HG02678 (cell line): Measurements from ENCODE around the gene WFDC13.
"Not testable (repeated sequence)": the region's sequence is repeated elsewhere in the genome, so short reads cannot be mapped to it uniquely, and the experiment has no call there.

ENCODE experiments used
- ATAC-seq: cut with Tn5 transposase; IDR thresholded peaks from one replicate; pipeline ENCODE4 v1.9.1; 2021; ENCODE audit warnings: mild to moderate bottlenecking, moderate library complexity; ENCODE audit not compliant: unreplicated experiment

The WFDC13 gene, protein sequence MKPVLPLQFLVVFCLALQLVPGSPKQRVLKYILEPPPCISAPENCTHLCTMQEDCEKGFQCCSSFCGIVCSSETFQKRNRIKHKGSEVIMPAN

DNA sequence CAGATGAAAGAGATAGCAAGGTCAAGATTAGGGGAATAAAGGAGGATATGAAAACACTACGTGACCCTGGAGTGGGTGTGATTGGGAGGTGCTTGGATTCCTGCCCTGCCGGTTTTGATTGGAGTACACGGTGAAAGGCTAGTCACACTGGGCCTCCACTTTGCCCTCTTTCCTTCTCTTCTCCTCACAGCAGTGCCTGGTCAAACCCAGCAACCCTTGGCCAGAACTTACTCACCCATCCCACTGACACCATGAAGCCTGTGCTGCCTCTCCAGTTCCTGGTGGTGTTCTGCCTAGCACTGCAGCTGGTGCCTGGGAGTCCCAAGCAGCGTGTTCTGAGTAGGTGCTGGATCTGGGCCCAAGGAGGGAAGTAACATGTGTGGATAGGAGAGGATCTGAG lies at the start of gene WFDC13:
Gene WFDC13 (plus strand): TSS at position 166 of the 400 bp plus-strand sequence. CDS start 86 bp downstream, at position 252.
- ATAC-seq = no peak

DNA sequence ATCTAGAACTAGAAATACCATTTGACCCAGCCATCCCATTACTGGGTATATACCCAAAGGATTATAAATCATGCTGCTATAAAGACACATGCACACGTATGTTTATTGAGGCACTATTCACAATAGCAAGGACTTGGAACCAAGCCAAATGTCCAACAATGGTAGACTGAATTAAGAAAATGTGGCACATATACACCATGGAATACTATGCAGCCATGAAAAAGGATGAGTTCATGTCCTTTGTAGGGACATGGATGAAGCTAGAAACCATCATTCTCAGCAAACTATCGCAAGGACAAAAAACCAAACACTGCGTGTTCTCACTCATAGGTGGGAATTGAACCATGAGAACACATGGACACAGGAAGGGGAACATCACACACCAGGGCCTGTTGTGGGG lies 44.8 kb upstream of the WFDC13 start:
- ATAC-seq = not testable (repeated sequence)

DNA sequence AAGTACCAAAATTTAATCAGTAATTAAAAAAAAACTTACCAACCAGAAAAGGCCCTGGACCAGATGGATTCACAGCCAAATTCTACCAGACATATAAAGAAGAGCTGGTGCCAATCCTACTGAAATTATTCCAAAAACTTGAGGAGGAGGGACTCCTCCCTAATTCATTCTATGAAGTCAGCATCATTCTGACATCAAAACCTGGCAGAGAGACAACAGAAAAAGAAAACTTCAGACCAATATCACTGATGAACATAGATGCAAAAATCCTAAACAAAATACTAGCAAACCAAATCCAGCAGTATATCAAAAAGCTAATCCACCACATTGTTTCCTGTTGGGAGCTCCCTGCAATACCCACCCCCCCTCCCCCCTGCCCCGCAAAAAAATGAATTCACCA lies 31.7 kb upstream of the WFDC13 start, which contains the start of gene WFDC11:
Gene WFDC11 (minus strand): TSS at position 101 of the 400 bp plus-strand sequence. CDS start 19,639 bp downstream, outside the sequence.
- ATAC-seq = no peak

DNA sequence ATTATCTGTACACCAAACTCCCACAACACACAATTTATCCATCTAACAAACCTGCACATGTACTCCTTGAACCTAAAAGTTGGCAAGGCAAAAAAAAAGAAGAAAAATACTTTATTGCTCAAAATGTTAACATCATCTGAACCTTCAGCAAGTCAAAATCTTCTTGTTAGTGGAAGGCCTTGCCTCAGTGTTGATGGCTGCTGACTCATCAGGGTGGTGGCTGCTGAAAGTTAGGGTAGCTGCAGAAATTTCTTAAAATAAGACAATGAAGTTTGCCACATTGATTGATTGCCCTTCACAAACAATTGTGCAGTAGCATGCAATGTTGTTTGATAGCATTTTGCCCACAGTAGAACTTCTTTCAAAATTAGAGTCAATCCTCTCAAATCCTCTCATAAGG lies 29.1 kb upstream of the WFDC13 start:
- ATAC-seq = no peak

- ATAC-seq = no peak
These were observed 22.2 kb upstream of the WFDC13 start for GRCh38 chr20:45679650-45680049.

GRCh38 chr20:45685896-45686295 lies 15.9 kb upstream of the WFDC13 start:
- no peak for ATAC-seq

- not testable (repeated sequence) for ATAC-seq
These were observed 8.5 kb upstream of the WFDC13 start for GRCh38 chr20:45693346-45693745.

GRCh38 chr20:45695496-45695895 lies 6.3 kb upstream of the WFDC13 start:
- ATAC-seq = no peak

- ATAC-seq = no peak
These were observed 734 bp upstream of the WFDC13 start for GRCh38 chr20:45701104-45701503.

GRCh38 chr20:45704969-45705637 lies 3.3 kb downstream of the WFDC13 start, which contains the start of gene WFDC10B:
Gene WFDC10B (minus strand): TSS chr20:45705019. CDS start chr20:45685992, 19,027 bp downstream.
- ATAC-seq = no peak

GRCh38 chr20:45716141-45716688 lies 14.4 kb downstream of the WFDC13 start:
- ATAC-seq = not testable (repeated sequence)

- no peak for ATAC-seq
These were observed 20.2 kb downstream of the WFDC13 start, which contains the start of gene SPINT4 for GRCh38 chr20:45722047-45722446. Gene SPINT4 (plus strand): TSS chr20:45722347. CDS start chr20:45722368, 21 bp downstream.

DNA sequence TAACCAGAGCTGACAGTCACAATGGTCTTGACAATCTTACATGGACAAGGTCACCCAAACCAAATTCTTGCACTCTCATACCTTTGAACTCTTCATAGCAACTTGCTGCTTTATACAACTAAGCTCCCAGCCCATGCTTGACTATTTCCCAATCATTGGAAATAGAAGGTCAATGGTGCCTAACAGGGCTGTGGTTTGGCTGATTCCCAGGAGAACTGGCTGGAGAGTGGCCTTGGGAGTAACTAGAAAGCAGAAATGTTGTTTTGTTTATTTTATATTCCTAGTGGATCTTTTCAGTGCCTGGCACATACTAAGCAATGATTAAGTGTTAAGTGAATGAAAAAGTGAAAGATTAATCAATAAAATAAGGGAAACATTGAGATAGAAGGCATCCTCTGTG lies 23.3 kb downstream of the WFDC13 start:
- ATAC-seq = no peak

GRCh38 chr20:45727044-45727443 lies 25.2 kb downstream of the WFDC13 start:
- ATAC-seq = no peak

DNA sequence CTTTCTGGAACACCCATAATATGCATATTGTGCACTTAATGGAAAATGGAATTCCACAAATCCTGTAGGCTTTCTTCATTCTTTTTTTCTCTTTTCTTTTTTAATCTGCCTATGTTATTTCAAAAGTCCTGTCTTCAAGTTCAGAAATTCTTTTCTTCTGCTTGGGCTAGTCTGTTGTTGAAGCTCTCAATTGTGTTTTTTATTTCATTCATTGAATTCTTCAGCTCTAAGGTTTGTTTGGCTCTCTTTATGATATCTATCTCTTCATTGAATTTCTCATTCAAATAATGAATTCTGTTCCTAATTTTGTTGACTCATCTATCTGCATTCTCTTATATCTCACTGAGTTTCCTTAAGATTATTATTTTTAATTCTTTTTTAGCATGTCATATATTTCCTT lies 30.4 kb downstream of the WFDC13 start:
- no peak for ATAC-seq

DNA sequence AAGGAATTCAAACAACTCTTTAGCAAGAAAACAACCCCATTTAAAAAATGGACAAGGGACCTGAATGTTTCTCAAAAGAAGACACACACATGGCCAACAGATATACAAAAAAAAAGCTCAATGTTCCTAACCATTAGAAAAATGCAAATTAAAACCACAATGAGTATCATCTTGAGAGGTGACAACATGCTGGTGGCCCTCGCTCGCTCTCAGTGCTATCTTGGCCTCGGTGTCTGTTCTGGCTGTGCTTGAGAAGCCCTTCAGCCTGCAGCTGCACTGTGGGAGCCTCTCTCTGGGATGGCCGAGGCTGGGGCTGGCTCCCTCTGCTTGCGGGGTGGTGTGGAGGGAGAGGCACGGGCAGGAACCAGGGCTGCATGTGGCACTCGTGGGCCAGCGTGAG lies 33.7 kb downstream of the WFDC13 start:
- ATAC-seq = no peak

- ATAC-seq = no peak
These were observed 34.1 kb downstream of the WFDC13 start for GRCh38 chr20:45735988-45736387.

DNA sequence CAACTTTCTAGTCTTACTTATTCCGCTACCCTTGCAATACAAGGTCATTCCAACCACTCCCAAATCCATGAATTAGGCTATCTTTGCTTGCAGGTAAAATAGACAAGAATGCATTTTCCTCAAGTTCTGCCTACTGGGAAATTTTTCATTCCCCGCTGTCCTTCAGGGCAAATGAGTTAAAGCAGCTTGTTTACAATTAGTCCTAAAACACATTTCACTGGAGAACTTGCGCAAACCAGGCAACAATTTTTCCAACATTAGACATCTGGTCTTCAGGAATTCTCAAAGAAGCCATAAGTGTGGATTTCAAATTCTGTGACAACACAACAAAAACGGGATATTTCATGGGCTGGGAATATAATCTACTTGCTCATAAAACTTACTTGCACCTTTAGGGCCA lies 40.8 kb downstream of the WFDC13 start:
- no peak for ATAC-seq

DNA sequence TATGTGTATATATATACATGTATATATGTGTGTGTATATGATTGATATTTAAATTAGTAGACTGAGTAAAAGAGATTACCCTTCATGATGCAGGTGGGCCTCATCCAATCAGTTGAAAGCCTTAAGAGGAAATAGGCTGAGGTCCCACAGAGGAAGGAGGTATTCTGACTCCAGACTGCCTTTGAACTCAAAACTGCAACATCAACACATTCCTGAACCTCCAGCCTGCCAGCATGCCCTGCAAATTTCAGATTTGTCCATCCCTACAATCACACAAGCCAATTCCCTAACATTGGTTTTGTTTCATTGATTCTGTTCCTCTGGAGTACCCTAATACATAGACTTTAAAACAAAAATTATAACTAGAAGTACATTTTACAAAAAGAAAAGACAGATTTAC lies 43.2 kb downstream of the WFDC13 start:
- no peak for ATAC-seq

DNA sequence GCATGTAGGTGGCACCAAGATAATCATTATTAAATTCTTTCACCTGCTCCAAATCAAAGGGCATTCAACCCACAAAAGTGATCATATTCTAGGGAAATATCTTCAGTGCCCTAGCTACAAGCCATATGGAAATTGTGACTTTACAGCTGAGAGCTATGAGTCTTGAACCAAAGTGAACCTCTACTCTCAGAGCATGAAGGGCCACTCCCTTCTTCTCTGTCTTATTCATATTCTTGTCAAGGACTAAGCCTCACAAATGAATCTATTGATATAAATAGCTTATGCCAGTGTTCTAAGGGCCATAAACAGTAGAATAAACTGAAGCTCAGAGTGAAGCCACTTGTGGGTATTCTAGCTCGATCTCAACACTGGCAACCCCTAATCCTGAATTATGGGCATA lies 49.9 kb downstream of the WFDC13 start:
- no peak for ATAC-seq

DNA sequence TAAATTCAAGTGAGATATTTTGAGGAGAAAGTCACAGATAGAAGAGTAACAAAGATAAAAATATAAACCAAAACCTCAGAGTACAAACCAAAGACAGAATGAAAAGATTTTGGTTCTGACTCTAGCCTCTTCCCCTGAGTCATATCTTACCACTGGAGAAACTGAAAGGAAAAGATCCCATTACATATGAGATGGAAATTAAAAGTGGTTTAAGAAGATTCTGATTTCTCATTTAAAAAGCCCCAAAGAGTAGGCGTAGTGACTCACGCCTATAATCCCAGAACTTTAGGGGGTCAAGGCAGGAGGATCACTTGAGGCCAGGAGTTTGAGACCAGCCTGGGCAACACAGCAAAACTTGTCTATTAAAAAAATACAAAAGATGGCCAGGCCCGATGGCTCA lies 50.9 kb downstream of the WFDC13 start:
- ATAC-seq = no peak

DNA sequence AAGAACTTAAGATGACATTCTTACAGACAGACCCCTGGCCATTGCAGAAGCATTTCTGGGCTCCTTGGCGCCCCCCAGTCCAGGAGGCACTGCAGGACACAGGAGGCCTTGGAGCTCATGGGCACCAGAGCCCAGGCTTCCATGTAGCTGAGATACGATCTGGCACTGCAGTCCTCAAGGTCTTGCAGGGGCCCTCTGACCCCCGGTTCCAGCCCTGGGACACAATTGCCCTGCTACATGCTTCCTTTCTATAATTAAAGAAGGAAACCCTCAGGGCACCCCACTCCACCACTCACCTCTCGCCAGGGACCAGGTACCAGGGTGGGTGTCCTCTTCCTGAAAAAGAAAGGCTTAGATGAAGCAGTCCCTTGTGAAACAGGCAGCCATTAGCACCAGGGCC lies 56.3 kb downstream of the WFDC13 start:
- no peak for ATAC-seq
